Right forelimb (tissue), 1 donor: Measurements from ENCODE around the gene SPTBN5.

Experiments
- DNase-seq: peaks from one replicate; pipeline ENCODE4 v3.0.0-alpha.2; 2018

The SPTBN5 gene

GRCh38 chr15:41901431-41901830, 7.6 kb upstream of the SPTBN5 start:
- DNase-seq, result no peak

- DNase-seq, result no peak
Measured at GRCh38 chr15:41900526-41901380, 6.9 kb upstream of the SPTBN5 start.

GRCh38 chr15:41899854-41900442, 6.1 kb upstream of the SPTBN5 start:
- no peak for DNase-seq

GRCh38 chr15:41897363-41897799, 3.5 kb upstream of the SPTBN5 start:
- DNase-seq, result no peak

- DNase-seq, result no peak
Measured at GRCh38 chr15:41896566-41896965, 2.7 kb upstream of the SPTBN5 start.

GRCh38 chr15:41895957-41896356, 2.1 kb upstream of the SPTBN5 start:
- no peak for DNase-seq

GRCh38 chr15:41895491-41895890, 1.6 kb upstream of the SPTBN5 start:
- DNase-seq, result no peak

GRCh38 chr15:41894791-41895463, 1.1 kb upstream of the SPTBN5 start:
- DNase-seq, result no peak

GRCh38 chr15:41894251-41894790, 468 bp upstream of the SPTBN5 start:
- DNase-seq, result no peak

- no peak for DNase-seq
Measured at GRCh38 chr15:41892621-41893421, 1.0 kb downstream of the SPTBN5 start.

- DNase-seq, result no peak
Measured at GRCh38 chr15:41891946-41892345, 1.9 kb downstream of the SPTBN5 start.

GRCh38 chr15:41891226-41891625, 2.6 kb downstream of the SPTBN5 start:
- no peak for DNase-seq

GRCh38 chr15:41890050-41890690, 3.7 kb downstream of the SPTBN5 start:
- no peak for DNase-seq

- no peak for DNase-seq
Measured at GRCh38 chr15:41888662-41889253, 5.1 kb downstream of the SPTBN5 start.

GRCh38 chr15:41887893-41888292, 6.0 kb downstream of the SPTBN5 start:
- no peak for DNase-seq

- no peak for DNase-seq
Measured at GRCh38 chr15:41887161-41887560, 6.7 kb downstream of the SPTBN5 start.

GRCh38 chr15:41886741-41887140, 7.1 kb downstream of the SPTBN5 start:
- DNase-seq, result no peak

GRCh38 chr15:41885841-41886240, 8.0 kb downstream of the SPTBN5 start:
- DNase-seq, result no peak

- no peak for DNase-seq
Measured at GRCh38 chr15:41885321-41885720, 8.5 kb downstream of the SPTBN5 start.

GRCh38 chr15:41884458-41884857, 9.4 kb downstream of the SPTBN5 start:
- DNase-seq, result no peak

GRCh38 chr15:41883484-41883825, 10.4 kb downstream of the SPTBN5 start:
- DNase-seq, result no peak
